GM19452 (cell line): ENCODE measurements around the gene ANXA6.

Experiments
- ATAC-seq: cut with Tn5 transposase; IDR thresholded peaks from one replicate; pipeline ENCODE4 v1.9.1; 2021; ENCODE audit not compliant: unreplicated experiment

The ANXA6 gene

DNA sequence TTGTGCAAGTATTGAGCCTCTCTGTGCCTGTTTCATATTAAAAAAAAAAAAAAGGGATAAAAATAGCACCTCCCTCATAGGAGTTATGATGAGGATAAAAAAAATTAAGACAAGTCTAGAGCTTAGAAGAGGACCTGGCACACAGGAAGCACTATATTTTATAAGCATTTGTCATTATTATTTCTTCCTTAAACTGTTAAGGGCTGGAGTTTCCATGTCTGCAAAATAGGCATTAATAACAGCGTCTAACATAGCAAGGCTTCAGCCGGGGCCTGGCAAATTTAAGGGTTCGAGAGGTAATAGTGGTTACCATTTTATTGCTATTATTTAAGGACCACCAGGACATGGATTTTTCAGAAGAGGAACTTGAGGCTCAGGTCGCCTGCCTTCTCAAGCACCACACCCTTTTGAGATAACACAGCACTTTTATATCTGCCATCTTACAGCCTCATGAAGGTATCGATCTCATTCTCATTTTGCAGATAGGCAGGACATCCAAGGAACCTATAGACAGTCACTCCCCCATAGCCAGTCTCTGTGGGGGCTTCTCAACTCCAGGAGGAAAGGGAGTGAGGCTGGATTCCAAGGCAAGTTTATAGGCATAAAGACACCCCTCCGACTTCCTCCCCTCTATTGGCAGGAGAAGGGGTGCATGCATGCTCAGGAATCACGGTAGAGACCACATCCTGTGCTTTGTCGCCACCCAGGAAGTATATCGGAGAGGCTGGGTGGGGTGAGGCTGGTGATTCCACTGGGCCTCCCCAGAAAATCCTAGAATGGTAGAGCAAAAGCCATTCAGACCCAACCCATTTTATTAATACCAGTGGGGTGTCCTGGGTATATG is 2.4 kb downstream of the ANXA6 start:
- ATAC-seq, result peak; percentile 29

DNA sequence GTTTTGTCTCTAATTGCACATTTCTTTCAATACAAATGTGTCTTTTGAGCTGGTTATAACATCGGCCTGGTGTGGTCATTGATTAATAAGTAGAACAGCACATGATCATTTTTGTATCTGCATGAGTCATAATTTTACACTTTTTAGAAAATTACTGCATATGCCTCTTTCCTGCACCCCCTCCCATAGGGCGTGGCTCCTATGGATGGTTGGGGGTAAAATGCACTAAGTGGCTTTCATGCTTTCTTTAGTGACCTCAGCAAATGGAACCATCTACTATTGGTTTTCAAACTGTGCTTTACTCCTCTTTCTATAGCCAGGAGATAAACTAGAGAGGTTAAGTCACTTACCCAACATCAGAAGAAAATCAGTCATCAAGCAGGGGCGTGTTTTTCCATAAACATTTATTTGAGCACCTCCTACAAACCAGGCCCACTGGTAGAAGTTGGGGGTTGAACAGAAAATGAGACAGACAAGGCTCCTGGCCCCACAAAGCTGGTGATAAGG is 3.8 kb downstream of the ANXA6 start:
- no peak for ATAC-seq

DNA sequence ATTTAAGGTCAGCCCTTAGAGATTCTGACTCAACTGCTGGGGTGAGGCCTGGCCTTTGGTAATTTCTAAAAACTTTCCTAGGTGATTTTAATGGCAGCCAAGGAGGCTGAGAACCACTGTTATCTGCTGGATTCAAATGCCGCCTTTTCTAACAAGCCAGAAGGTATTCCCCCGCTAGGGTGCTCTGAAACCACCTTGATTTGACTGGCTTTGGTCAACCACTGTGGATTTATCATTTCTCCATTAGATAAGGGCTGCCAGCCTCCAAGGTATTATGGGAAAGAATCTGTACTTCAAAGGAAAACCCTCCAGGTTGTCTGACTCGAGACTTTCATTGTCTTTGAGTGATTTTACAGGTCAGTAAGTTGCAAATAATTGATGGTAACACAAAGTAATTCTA is 4.3 kb downstream of the ANXA6 start:
- no peak for ATAC-seq

DNA sequence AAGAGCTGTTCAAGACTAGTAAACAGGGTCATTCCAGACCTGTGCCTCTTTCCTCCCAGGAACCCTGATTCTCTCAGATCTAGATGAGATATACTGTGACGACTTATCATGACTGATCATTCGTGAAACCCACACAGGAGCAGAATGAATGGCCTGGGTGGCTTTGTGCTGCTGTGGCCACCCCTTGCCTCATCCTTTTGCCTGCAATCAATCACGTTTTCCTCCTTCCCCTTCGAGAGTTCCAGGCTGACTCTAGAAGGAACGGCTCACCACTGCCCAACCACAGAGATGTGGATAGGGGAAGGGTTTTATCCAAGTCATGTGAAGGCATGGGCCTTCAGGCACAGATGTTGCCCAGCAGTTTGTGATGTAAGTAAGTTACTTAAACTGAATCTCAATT is 5.8 kb downstream of the ANXA6 start:
- ATAC-seq, result peak; percentile 48

DNA sequence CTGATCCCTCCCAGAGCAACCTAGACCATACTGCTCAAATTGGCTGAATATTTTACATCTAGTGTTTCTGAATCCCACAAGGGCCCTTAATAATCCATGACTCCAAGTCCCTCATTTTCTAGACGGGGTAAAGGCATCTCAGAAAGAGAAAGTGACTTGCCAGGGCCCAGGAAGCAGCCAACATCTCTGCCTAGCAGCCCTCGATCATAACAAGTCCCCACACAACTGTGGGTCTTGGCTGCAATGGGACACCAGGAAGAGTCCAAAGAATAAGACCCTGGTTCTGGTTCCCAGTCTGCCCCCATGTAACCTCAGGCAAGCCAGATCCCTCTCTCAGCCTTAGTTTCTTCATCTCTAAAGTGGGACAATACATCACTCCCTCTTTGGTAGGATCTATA is 6.3 kb downstream of the ANXA6 start:
- ATAC-seq, result no peak

DNA sequence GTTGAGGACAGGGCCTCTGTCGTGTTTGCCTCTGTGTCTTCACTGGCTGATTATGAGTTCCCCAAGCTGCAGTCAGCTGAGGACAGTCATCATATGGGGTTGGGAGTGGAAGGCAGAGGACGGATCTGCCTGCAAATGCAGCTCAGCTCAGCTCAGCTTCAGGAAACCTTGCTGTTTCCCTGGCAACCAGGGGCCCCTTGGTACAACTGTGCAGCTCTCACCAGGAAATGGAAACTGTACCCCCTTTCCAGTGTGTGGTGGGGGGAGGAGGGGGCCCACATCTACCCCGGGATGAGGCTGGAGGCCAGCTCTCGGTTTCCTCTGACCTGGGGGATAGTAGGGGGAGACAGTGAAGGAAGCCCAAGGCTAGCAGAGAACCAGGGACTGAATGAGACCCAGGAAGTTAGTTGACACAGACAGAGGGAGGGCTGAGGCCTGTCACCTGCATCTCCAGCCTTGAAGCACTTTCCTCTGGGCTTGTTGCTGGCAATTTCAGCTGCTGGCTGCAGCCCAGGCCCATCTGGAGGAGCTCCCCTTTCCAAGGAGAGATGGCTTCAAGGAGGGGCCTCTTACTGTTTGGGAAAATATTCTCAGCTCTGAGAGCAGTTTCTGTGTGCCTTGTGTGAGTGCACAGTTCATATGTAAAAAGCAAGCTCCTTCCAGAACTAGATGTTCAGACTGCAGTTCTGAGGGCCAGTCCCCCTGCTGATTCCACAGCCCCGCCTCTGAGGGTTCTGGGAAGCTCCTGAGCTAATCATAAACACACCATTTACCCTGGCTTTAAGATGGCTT is 6.9 kb downstream of the ANXA6 start:
- ATAC-seq, result peak; percentile 43

DNA sequence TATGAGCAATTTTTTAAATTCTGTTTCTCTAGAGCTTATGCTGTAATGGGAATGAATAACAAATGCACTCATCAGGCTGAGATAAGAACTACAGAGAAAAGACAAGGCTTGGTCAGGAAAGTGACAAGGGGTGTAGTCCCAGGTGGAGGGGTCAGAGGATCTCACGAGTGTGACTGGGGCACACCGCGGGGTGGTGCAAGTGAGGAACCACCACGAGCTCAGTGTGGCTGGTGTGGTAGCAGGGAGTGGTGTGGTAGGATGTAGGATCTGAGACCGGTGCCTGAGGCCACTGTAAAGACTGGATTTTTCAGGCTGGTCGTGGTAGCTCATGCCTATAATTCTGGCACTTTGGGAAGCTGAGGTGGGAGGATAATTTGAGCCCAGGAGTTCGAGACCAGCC is 9.0 kb downstream of the ANXA6 start:
- no peak for ATAC-seq

DNA sequence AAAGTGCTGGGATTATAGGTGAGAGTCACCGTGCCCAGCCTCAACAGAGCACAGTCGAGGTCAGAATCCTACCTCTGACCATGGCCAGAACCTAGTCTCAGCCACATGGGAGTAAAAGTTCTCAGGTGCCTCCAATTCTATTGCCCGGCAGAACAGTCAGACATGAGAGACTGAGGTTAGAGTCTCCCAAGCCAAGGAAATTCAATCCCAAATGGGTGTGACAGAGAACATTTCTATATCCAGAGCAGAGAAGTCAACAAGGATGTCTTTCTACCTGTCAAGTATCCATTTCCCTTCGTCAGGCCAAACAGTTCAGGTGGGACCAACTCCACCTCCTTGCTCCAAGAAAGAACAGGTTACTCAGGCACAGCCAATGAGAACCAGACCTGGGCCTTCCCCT is 10.5 kb downstream of the ANXA6 start:
- ATAC-seq, result no peak

DNA sequence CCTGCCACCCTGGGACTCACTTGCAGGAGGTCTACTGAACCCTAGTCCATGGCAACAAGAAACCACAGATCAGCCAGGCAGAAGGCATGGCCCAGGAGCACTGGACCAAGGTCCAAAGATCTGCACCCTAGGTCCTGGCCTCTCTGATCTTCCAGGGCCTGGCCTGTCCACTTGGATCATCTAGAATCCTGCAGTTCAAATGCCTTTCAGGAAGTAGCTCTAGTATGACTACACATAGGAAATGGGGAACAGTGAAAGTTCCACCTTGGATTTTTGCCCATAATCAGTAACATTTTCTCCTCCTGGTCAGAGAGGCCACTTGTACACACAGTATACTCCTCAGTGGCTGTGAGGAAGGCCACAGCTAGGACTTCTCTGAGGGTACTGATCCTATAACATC is 11.5 kb downstream of the ANXA6 start:
- ATAC-seq, result no peak

DNA sequence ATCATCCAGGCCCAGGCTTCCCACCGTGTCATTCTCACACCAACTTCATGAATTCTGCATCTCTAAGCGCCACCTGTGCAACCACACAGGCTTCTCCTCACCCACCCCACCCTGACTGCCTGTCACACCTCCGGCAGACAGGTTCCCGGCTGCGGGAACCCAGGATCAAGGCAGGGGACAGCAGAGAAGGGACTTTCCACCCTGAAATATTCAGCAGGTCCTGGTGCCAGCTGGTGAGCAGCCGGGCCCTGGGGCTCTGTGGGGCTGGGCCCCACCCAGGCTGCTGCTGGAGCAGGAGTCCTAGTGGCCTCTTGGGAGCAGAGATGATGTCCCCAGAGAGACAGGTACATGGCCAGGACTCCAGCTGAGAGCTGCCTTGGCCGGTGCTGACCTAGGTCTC is 12.7 kb downstream of the ANXA6 start:
- ATAC-seq, result no peak

DNA sequence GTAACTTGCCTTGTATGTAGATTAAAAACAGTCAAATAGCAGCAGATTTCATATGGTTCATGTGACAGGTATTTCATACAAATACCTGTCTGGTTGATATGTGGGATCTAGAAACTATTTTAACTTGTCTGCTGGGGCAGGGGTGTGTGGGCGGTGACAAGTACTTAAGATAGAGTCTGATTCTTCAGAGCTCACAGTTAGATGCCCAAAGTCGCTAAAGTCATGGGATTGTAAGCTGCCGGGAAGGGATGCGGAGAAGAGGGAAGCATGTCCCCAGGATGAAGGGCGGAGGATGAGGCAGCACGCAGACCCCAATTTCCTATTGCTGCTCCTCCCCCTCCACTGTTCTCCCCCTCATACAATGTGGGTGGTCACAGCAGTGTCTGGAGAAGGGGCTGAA is 13.3 kb downstream of the ANXA6 start:
- ATAC-seq, result no peak

DNA sequence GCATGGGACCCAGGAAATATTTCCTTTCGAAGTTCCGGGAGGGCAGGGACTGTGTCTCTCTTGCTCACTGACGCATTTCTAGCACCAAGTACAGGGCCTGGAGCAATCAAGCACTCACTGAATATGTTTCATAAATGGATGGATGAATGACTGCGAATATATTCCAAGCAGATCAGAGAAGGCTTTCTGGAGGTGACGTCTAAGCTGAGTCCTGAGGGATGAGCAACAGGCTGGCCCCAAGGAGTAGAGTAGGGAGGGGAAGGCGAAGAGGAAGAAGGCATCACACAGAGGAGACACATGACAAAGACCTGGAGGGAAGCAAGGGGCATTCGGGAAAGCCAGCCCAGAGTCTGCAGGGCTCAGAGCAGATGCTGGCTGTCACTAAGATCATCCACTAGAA is 13.9 kb downstream of the ANXA6 start:
- no peak for ATAC-seq

DNA sequence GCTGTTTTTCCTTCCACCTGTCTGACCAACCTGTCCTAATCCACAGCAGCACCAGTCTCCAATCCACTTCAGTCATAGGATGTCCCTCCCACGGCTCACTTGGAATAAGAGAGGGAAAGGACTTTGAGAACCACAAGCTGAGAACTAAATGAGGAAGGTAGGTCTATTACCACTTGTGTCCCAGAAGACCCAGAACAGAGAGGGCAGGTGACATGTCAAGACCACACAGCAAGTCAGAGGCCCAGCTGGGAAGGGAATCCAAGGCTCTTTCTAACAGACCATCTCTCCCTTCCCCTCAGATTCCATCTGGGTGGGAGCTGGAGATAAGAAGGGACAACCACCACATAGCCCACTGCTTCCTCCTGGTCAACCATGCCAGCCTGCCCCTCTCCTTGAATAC is 14.6 kb downstream of the ANXA6 start:
- ATAC-seq, result no peak

DNA sequence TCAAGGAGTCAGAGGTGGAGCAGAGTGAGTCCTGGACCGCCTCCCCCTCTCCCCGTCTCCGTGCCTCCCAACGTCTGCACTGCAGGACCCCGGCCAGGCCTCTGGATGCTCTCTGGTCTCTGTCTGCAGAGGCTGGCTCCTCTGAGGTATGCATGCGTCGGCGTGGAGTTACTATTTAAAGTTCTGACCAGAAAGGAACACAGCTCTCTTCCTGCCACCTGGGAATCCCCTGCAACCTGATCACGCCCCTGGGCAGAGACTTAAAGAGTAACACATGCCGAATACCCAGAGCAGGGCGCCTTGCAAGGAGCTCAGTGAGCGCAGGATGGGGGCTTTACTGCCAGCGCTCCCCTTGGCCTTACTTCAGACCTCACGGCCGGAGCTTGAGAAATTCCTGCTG is 16.0 kb downstream of the ANXA6 start:
- ATAC-seq, result peak; percentile 93

DNA sequence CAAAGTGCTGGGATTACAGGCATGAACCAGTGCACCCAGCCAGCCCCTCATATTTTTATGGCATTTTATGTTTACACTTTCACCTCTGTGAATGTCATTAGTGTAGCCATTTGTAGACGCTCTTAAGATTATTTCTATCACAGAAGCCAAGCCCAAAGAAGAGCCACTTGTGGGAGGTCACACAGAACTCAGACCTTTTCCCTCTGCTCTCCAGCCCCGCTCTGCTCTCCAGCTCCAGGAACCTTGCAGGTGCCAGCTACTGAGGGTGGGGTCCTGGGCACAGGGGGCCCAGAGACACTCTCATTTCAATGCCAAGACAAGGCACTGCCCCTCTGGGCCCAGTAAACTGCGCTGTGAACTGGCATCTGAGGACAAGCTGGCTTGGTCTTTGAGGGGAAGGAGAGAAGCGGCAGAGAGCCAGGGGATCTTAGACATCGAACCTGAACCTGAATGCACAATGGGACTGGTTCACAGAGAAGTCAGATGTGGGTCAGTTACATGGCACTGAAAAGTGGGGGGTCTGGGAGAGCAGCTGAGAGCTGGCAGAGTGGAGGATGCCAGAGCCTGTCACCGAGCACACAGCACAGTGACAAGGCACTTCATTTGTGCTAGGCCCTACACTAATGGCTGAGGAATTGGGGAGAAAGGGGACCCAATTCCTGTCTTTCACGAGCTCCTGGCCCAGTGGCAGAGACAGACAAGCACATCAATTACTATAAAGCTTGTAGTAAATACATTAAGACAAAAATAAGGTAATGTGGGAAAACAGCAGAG is 16.7 kb downstream of the ANXA6 start:
- no peak for ATAC-seq

DNA sequence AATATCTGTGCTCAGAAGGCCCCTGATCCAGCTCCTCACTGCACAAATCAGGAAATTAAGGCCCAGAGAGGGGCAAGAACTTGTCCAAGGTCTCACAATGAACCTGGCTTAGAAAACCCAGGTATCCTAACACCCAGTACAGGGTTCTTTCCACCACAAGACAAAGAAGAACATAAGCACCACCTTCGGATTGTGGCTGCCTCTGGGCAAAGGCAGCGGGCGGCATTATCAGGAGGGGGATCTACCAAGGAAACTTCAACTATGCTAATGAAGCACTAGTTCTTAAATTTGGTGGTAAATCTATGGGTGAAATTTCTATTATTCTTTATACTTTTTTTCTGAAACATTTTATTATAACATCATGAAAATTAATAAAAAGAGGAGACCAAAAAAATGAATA is 17.9 kb downstream of the ANXA6 start:
- no peak for ATAC-seq

DNA sequence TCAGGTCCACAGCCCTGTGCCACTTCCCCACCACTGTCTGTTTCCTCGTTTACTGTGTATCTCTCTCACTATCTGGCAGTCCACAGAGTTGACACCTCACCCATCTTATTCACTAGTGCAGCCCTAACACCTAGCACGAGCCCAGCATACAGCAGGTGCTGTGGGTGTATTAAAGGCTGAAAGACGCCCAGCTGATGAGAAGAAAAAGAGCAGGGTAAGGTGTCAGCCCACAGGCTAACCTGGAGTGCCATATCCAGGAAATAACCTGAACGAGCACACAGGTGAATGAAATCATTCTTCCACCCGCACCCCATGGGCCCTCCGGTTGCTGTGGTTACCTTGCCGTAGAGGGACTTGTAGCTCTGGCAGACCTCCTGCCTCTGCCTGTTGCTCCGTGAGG is 18.6 kb downstream of the ANXA6 start:
- no peak for ATAC-seq

DNA sequence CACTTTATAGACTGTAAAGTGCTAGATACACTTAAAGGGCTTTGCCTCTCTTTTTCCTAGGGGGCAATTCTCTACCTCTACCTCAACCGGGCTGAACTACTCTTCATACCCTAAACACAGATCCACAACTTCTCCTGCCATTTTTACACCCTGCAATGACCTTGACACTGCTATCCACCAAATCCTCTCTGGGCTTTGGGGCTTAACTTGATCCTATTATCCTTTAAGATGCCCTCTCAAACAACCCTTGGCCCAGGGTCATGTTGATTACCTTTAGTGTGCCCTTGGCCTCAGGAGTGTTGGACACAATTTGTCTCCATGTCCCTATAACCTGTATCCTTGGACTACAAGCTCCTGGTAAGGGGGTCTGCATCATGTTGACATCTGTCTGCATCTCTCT is 19.5 kb downstream of the ANXA6 start:
- no peak for ATAC-seq

DNA sequence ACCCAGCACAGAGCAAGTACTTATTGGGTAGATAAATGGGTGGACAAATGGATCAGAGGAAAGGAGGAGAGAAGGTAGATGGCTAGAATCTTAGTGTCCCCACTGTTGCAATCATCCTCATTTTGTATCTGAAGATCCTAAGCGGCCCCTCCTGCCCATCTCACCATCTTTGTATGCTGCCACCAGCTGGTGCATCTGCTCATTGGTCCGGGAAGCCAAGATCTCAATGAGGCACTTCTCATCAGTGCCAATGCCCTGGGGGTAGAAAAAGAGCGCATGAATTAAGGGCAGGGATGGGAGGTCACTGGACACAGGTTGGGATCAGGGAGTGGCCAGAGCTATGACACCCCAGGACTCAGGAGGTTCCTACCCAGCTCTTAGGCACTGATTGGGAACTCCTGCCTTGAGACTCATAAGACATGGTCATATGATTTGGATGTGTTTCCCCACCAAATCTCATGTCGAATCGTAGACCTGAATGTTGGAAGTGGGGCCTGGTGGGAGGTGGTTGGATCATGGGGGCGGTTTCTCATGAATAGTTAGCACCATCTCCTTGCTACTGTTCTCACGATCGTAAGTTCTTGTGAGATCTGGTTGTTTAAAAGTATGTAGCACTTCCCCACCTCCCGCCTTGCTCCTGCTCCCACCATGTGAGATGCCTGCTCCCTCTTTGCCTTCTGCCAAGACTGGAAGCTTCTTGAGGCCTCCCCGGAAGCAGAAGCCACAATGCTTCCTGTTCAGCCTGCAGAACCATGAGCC is 20.3 kb downstream of the ANXA6 start:
- ATAC-seq, result no peak

DNA sequence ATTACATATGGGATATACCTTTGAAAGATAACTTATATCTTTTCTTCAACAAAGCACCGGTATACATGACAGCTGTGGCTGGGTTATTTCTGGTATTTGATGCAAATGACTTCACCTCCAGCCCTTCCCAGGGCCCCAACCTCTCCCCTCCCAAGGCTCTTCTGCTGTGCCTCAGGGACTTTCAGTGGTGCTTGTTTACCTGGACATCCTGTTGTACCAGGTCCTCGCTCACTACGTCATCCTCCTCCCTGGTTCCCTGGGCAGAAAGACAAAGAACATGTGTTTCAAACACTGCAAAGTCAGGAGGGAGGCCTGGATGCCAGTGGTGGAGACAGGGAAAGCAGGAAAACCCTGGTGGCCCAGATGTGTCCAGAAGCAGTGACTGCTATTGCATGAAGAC is 23.4 kb downstream of the ANXA6 start:
- no peak for ATAC-seq

DNA sequence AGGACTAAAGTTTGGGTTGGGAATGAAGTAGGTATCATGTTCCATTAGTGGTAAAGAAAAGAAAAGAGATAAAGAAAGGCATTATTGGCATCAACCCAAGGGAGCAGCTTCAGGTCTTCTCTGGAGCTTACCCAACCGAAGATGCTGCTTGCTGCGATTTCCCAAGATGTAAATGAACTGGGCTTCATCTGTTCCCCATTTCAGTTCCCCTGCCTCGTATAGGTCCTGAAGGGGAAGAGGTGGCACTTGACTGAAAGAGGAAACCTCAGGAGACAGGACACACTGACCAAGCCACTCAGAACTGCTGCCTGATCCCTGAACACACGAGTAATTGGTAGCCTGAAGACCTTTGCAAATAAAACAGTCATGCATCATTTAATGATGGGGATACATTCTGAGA is 24.6 kb downstream of the ANXA6 start:
- ATAC-seq, result no peak
